Tibial artery (tissue), 4 donors: ENCODE results near the gene ATG16L2.

Source experiments
- DNase-seq, 2 donors: peaks; one replicate each; pipeline ENCODE4 v3.0.0-alpha.2; 2019
- H3K27ac ChIP-seq, 2 donors: fragments of 200-600 bp; sonication (generic) in 1 of 2; 1 replicate in 1 of 2; 2 replicates in 1 of 2; pipeline ENCODE4 v1.5.1; 2018 to 2019; ENCODE audit warnings: mild to moderate bottlenecking in 1 of 2
- H3K27me3 ChIP-seq, 2 donors: fragments of 200-600 bp; sonication (generic) in 1 of 2; one replicate each; pipeline versions ENCODE4 v1.5.1 to v1.6.0; 2016 to 2019
- H3K36me3 ChIP-seq, 3 donors: fragments of 200-600 bp; sonication (generic) in 2 of 3; one replicate each; pipeline ENCODE4 v1.5.1; 2016 to 2019; ENCODE audit warnings: mild to moderate bottlenecking in 2 of 3
- H3K4me1 ChIP-seq, 4 donors: fragments of 200-600 bp; sonication (generic) in 2 of 4; 1 replicate in 3 of 4; 2 replicates in 1 of 4; pipeline ENCODE4 v1.5.1; 2016 to 2019
- H3K4me3 ChIP-seq, 2 donors: fragments of 200-600 bp; sonication (generic) in 1 of 2; 1 replicate in 1 of 2; 2 replicates in 1 of 2; pipeline ENCODE4 v1.5.1; 2018 to 2019; ENCODE audit warnings: mild to moderate bottlenecking in 2 of 2
- H3K9me3 ChIP-seq, 3 donors: fragments of 200-600 bp; sonication (generic) in 1 of 3; one replicate each; pipeline ENCODE4 v1.5.1; 2016 to 2019
- intact Hi-C: fragments of 100-400 bp; cut with DNase I; formaldehyde crosslinking; loops from one replicate; pipeline ENCODE4 v1.15.0; 2023; ENCODE audit warnings: low total_unique reads
- TF ChIP-seq, protein P1 (sequence below), 2 experiments: fragments of 200-600 bp in 1 of 2; fragments of 450-650 bp in 1 of 2; IDR thresholded peaks; one replicate each; pipeline ENCODE4 v1.5.1; 2017 to 2019; ENCODE audit warnings: antibody characterized with exemption in 2 of 2, mild to moderate bottlenecking in 1 of 2, moderate library complexity in 1 of 2

Gene ATG16L2

DNA sequence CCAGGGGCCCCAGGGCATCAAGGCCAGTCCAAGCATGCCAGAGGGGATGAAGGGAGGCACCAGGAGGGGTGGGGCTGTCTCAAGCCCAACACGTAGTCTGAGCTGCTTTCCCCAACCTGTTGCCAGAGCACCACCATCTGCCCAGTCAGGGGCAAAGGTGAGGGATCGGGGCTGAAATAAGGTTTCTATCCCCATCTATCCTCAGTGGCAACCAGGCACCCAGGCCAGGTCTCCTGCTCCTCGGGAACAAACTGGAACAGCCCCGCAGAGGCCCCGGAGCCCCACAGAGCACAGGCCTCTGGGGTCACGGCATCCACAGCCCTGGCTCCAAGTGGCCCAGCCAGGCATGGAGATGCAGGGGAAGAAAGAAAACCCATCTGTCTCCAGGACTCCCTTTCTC is 39.7 kb upstream of the ATG16L2 start:
- intact Hi-C loops = no loop called here
- DNase-seq = no peak
- no peaks in the 10 kb centered on the region for H3K27me3 ChIP-seq
- TF ChIP-seq, protein P1, sequence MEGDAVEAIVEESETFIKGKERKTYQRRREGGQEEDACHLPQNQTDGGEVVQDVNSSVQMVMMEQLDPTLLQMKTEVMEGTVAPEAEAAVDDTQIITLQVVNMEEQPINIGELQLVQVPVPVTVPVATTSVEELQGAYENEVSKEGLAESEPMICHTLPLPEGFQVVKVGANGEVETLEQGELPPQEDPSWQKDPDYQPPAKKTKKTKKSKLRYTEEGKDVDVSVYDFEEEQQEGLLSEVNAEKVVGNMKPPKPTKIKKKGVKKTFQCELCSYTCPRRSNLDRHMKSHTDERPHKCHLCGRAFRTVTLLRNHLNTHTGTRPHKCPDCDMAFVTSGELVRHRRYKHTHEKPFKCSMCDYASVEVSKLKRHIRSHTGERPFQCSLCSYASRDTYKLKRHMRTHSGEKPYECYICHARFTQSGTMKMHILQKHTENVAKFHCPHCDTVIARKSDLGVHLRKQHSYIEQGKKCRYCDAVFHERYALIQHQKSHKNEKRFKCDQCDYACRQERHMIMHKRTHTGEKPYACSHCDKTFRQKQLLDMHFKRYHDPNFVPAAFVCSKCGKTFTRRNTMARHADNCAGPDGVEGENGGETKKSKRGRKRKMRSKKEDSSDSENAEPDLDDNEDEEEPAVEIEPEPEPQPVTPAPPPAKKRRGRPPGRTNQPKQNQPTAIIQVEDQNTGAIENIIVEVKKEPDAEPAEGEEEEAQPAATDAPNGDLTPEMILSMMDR (IDR thresholded peaks at IDR 0.05) = no peak
- peaks cover 0 to 51% (median 14%) of the 10 kb centered on the region in 4 donors for H3K4me1 ChIP-seq
- H3K9me3 ChIP-seq = no peaks in the 10 kb centered on the region
- no peak overlapping the region for H3K27ac ChIP-seq
- peaks cover 0 to 16% (median 0%) of the 10 kb centered on the region in 3 donors for H3K36me3 ChIP-seq
- no peak overlapping the region for H3K4me3 ChIP-seq

- no peaks in the 10 kb centered on the region for H3K9me3 ChIP-seq
- no peaks in the 10 kb centered on the region for H3K27me3 ChIP-seq
- peaks cover 0 to 61% (median 21%) of the 10 kb centered on the region in 4 donors for H3K4me1 ChIP-seq
- intact Hi-C loops = no loop called here
- H3K4me3 ChIP-seq = no peak overlapping the region
- TF ChIP-seq, protein P1 (IDR thresholded peaks at IDR 0.05) = no peak
- H3K36me3 ChIP-seq = peaks cover 0 to 16% (median 0%) of the 10 kb centered on the region in 3 donors
- H3K27ac ChIP-seq = no peak overlapping the region
- no peak for DNase-seq
Measured at GRCh38 chr11:72775288-72776110, 38.7 kb upstream of the ATG16L2 start.

DNA sequence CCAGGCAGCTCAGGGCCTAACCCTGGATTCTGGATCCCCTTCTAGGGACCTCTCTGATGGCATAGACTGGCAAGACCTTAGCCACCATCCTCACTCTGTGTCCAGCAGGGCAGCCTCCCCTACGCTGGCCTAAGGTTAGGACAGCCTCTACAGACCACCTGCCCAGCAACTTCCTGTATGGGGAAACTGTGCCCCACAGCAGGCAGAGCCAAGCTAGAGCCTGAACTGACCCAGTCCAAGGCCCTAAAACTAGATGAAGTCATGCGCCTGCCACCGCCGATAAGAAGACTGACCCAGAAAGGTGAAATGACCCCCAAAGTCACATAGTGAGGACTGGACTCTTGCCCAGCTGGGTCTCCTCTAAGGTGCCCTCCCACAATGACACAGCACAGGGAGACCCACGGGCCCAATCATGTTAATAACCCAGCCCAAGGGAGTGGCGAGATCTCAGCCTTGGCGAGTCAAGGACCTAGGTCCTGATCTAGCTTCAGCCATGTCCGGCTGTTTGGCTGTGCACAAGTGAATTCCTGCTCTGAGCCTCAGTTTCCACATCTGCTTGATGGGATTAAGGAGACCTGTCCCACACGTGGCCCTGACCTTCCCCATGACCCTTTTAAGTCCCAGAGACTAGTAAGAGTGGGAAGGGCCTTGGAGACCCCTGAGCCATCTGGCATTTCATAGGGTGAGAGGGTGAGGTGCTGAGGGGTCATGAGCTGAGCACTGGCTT is 37.9 kb upstream of the ATG16L2 start:
- Histone ChIP-seq H3K4me1 (peaks cover 0 to 68% (median 28%) of the 10 kb centered on the region in 4 donors), H3K27ac (no peak overlapping the region), H3K27me3 (no peaks in the 10 kb centered on the region), H3K36me3 (peaks cover 0 to 16% (median 0%) of the 10 kb centered on the region in 3 donors), H3K4me3 (no peak overlapping the region), H3K9me3 (no peaks in the 10 kb centered on the region)
- no peak for DNase-seq
- intact Hi-C loops = no loop called here
- TF ChIP-seq, protein P1 (IDR thresholded peaks at IDR 0.05) = no peak

DNA sequence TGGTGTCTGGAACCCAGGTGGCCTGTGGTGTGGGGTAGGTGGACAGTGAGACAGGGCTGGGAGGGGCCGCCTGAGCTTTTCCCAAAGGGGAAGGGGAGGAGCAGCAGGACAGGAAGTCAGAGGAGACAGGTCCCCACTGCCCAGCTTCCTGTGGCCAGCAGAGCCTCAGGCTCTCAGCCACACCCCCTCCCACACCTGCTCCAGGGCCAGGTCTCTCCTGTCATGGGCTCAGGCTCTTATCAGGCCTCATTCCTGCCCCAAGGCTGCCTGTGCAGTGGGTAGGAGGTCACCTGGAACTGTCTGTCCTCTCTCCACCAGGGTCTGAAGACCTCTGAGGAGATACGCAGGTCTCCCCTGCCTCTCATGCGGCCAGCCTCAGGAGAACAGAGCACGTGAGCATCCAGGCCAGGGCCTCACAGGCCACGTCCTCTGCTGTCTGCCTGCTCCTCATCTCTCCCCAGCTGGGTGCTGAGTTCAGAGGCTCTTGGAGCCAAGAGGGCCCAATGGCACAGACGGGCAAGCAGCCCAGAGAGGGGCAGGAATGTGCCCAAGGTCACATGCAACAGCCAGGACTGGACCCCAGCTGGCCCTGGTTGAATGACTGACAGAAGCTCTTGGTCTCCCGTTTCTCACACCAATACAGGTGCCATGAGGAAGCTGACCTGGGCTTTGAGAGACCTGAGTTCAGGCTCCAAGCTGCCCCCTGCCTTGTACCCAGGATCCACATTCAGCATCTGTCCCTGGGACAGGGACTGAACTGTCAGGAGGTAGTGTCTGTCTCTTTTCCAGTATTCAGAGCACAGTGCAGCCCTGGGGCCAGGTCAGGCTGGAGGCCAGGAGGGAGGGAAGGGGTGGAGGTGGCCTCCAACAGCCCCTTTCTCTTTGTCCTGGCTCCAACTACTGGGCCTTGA is 37.1 kb upstream of the ATG16L2 start:
- H3K9me3 ChIP-seq = no peaks in the 10 kb centered on the region
- no peak overlapping the region for H3K27ac ChIP-seq
- DNase-seq = no peak
- H3K4me3 ChIP-seq = no peak overlapping the region
- TF ChIP-seq, protein P1 (IDR thresholded peaks at IDR 0.05) = no peak
- peaks cover 0 to 73% (median 32%) of the 10 kb centered on the region in 4 donors for H3K4me1 ChIP-seq
- peaks cover 0 to 9% (median 0%) of the 10 kb centered on the region in 3 donors for H3K36me3 ChIP-seq
- intact Hi-C loops = no loop called here
- H3K27me3 ChIP-seq = no peaks in the 10 kb centered on the region

DNA sequence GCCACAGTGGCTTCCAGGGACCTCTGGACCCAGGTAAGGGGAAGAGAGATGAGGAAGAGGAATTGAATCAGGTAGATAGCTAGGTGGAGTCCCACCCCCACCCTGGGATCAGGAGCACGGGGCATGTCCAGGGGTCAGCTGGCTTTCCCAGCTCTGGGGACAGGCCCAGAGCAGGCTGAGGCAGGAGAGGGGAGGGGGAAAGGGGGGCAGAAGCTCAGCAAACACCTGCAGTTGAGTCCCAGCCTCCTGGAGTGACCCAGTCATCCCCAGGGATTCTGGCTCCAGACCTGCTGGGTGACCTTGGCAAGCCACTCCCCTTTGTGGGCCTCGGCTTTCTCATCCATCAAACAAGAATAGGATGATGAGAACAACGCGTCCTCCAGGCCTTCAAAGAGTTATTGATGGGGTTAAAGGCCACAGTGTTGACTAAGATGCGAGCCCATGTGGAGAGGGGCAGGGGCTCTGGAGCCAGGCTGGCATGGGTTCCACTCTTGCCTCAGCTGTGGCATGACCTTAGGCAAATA is 36.4 kb upstream of the ATG16L2 start:
- intact Hi-C loops = no loop called here
- peaks cover 0 to 77% (median 35%) of the 10 kb centered on the region in 4 donors for H3K4me1 ChIP-seq
- no peaks in the 10 kb centered on the region for H3K9me3 ChIP-seq
- H3K36me3 ChIP-seq = peaks cover 0 to 4% (median 0%) of the 10 kb centered on the region in 3 donors
- H3K4me3 ChIP-seq = no peak overlapping the region
- H3K27ac ChIP-seq = no peak overlapping the region
- TF ChIP-seq, protein P1 (IDR thresholded peaks at IDR 0.05) = no peak
- DNase-seq = no peak
- no peaks in the 10 kb centered on the region for H3K27me3 ChIP-seq
